ENCODE results near the gene SASH3. TPM values are rescaled to one million over a fixed set of nuclear protein-coding genes. Genes with fewer than 3 reads are reported as not detected.

SASH3 gene
- total RNA-seq, 4 donors from 2014 or later, result 0.26 to 4.1 (median 2.9) TPM

- Histone ChIP-seq H3K4me1 (no peaks in the 10 kb centered on the region), H3K4me3 (no peak overlapping the region), H3K27me3 (no peaks in the 10 kb centered on the region), H3K27ac (no peak overlapping the region), H3K9me3 (no peaks in the 10 kb centered on the region), H3K36me3 (no peaks in the 10 kb centered on the region)
- TF ChIP-seq CTCF (IDR thresholded peaks at IDR 0.05) (no peak), POLR2A (IDR thresholded peaks at IDR 0.05) (no peak)
- intact Hi-C loops (cut with DNase I; ENCODE audit: low total_unique reads), result no loop called here
- DNase-seq, result no peak
Measured at GRCh38 chrX:129784371-129784770, 4.6 kb downstream of the SASH3 start.

GRCh38 chrX:129785160-129785947 lies 5.6 kb downstream of the SASH3 start:
- no peak overlapping the region for H3K27ac ChIP-seq
- H3K27me3 ChIP-seq, result no peaks in the 10 kb centered on the region
- TF ChIP-seq CTCF (IDR thresholded peaks at IDR 0.05), result no peak
- no peak for TF ChIP-seq POLR2A (IDR thresholded peaks at IDR 0.05)
- no peaks in the 10 kb centered on the region for H3K9me3 ChIP-seq
- intact Hi-C loops (cut with DNase I; ENCODE audit: low total_unique reads), result no loop called here
- H3K36me3 ChIP-seq, result no peaks in the 10 kb centered on the region
- H3K4me3 ChIP-seq, result no peak overlapping the region
- no peaks in the 10 kb centered on the region for H3K4me1 ChIP-seq
- DNase-seq, result no peak

- Histone ChIP-seq H3K4me3 (no peak overlapping the region), H3K27me3 (no peaks in the 10 kb centered on the region), H3K4me1 (no peaks in the 10 kb centered on the region), H3K9me3 (no peaks in the 10 kb centered on the region), H3K36me3 (no peaks in the 10 kb centered on the region), H3K27ac (no peak overlapping the region)
- TF ChIP-seq POLR2A (IDR thresholded peaks at IDR 0.05) (no peak), CTCF (IDR thresholded peaks at IDR 0.05) (no peak)
- DNase-seq, result no peak
- intact Hi-C loops (cut with DNase I; ENCODE audit: low total_unique reads), result no loop called here
Measured at GRCh38 chrX:129786210-129786651, 6.5 kb downstream of the SASH3 start.

- H3K4me1 ChIP-seq, result no peaks in the 10 kb centered on the region
- H3K4me3 ChIP-seq, result no peak overlapping the region
- DNase-seq, result no peak
- intact Hi-C loops (cut with DNase I; ENCODE audit: low total_unique reads), result no loop called here
- no peaks in the 10 kb centered on the region for H3K9me3 ChIP-seq
- no peak overlapping the region for H3K27ac ChIP-seq
- H3K27me3 ChIP-seq, result no peaks in the 10 kb centered on the region
- no peaks in the 10 kb centered on the region for H3K36me3 ChIP-seq
- TF ChIP-seq POLR2A (IDR thresholded peaks at IDR 0.05) (no peak), CTCF (IDR thresholded peaks at IDR 0.05) (no peak)
Measured at GRCh38 chrX:129787336-129788055, 7.7 kb downstream of the SASH3 start.

- no peak for DNase-seq
- intact Hi-C loops (cut with DNase I; ENCODE audit: low total_unique reads), result no loop called here
- H3K9me3 ChIP-seq, result no peaks in the 10 kb centered on the region
- no peak for TF ChIP-seq CTCF (IDR thresholded peaks at IDR 0.05)
- H3K36me3 ChIP-seq, result no peaks in the 10 kb centered on the region
- H3K27me3 ChIP-seq, result no peaks in the 10 kb centered on the region
- no peak overlapping the region for H3K27ac ChIP-seq
- no peaks in the 10 kb centered on the region for H3K4me1 ChIP-seq
- no peak overlapping the region for H3K4me3 ChIP-seq
Measured at GRCh38 chrX:129788527-129788926, 8.8 kb downstream of the SASH3 start.
